Cardiac fibroblast (primary cell): Measurements from ENCODE around the gene ZNF350.
"Not testable (repeated sequence)": the region's sequence is repeated elsewhere in the genome, so short reads cannot be mapped to it uniquely, and the experiment has no call there.

Experiments used
- DNase-seq, 2 donors: peaks; one replicate each; pipeline versions ENCODE4 v3.0.0 to v3.0.0-alpha.2; 2010; ENCODE audit warnings: low read depth in 2 of 2
- H3K4me3 ChIP-seq, 2 donors: replicated peaks in 1 of 2; 1 replicate in 1 of 2; 2 replicates in 1 of 2; pipeline ENCODE4 v1.5.1; 2011; ENCODE audit warnings: low read depth in 2 of 2, low read length in 2 of 2, mild to moderate bottlenecking in 2 of 2, moderate library complexity in 1 of 2
- TF ChIP-seq, protein P1 (sequence below): IDR thresholded peaks from one replicate; pipeline ENCODE4 v1.5.1; 2011; ENCODE audit warnings: low read depth, mild to moderate bottlenecking, low read length, inconsistent platforms

ZNF350 gene

DNA sequence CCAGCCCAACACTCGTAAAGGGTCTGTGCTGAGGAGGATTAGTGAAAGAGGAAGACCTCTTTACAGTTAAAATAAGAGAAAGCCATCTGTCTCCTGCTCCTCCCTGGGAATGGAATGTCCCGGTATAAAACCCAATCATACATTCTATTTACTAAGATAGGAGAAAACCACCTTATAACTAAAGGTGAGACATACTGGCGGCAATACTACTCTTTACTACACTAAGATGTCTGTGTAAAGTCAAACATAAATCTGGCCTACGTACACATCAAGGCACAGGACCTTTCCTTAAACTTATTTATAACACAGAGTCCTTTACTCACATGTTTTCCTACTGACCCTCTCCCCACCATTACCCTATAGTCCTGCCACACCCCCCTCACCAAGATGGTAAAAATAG lies 3.3 kb downstream of the ZNF350 start:
- TF ChIP-seq, protein P1, sequence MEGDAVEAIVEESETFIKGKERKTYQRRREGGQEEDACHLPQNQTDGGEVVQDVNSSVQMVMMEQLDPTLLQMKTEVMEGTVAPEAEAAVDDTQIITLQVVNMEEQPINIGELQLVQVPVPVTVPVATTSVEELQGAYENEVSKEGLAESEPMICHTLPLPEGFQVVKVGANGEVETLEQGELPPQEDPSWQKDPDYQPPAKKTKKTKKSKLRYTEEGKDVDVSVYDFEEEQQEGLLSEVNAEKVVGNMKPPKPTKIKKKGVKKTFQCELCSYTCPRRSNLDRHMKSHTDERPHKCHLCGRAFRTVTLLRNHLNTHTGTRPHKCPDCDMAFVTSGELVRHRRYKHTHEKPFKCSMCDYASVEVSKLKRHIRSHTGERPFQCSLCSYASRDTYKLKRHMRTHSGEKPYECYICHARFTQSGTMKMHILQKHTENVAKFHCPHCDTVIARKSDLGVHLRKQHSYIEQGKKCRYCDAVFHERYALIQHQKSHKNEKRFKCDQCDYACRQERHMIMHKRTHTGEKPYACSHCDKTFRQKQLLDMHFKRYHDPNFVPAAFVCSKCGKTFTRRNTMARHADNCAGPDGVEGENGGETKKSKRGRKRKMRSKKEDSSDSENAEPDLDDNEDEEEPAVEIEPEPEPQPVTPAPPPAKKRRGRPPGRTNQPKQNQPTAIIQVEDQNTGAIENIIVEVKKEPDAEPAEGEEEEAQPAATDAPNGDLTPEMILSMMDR = no peak
- no peak overlapping the region for H3K4me3 ChIP-seq
- DNase-seq = no peak

- not testable (repeated sequence) for H3K4me3 ChIP-seq, DNase-seq
These were observed 5.7 kb downstream of the ZNF350 start for GRCh38 chr19:51980926-51981325.

- no peak overlapping the region for H3K4me3 ChIP-seq
- TF ChIP-seq, protein P1 = no peak
- DNase-seq = peak; percentile 4 to 23
These were observed 6.4 kb downstream of the ZNF350 start for GRCh38 chr19:51980116-51980736.

DNA sequence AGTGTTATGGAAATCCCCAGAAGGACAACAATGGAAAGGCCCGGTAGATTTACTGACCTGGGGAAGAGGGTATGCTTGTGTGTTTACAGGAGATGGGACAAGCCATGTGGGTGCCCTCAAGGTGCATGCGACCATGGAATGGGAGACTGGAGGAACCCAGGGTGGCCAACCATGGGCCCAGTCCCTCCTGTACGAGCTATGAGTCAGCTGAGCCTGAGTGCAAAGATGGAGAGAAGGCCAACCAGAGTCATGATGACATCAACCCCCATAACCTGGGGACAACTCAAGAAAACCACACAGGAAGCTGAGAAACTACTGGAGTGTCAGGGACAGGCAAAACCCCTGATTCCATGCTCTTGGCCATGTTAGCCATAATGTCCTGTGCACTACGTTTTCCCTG lies 7.8 kb downstream of the ZNF350 start:
- TF ChIP-seq, protein P1 = no peak
- no peak overlapping the region for H3K4me3 ChIP-seq

DNA sequence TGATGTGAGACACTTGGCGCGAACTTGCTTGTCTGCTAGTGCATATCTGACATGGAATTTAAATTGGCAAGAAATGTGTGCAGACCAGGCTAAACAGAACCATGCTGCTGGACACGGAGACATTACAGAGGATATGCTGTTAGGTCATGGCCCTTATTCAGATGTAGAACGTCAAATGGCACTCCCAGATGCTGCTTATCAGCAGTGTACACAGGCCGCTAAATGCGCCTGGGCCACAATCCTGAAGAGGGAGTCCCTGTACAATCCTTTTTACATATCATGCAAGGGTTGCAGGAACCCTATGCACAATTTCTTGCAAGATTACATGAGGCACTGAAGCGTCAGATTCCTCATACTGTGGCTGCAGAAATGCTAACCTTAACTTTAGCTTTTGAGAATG lies 9.3 kb downstream of the ZNF350 start:
- H3K4me3 ChIP-seq = no peak overlapping the region
- no peak for DNase-seq
- TF ChIP-seq, protein P1 = no peak

More for the DNA sequence above, 7.8 kb downstream of the ZNF350 start:
- no peak for DNase-seq

GRCh38 chr19:51976852-51977251 lies 9.8 kb downstream of the ZNF350 start:
- TF ChIP-seq, protein P1 = no peak
- no peak for DNase-seq
- H3K4me3 ChIP-seq = no peak overlapping the region

GRCh38 chr19:51975787-51976186 lies 10.9 kb downstream of the ZNF350 start:
- not testable (repeated sequence) for DNase-seq, H3K4me3 ChIP-seq

- TF ChIP-seq, protein P1 = no peak
- peak; percentile 20 to 28 for DNase-seq
- no peak overlapping the region for H3K4me3 ChIP-seq
These were observed 15.0 kb downstream of the ZNF350 start for GRCh38 chr19:51971624-51972023.
